GM12892 (cell line): ENCODE data around the gene RBM20.

Experiments
- POLR2A ChIP-seq: IDR thresholded peaks from 2 replicates; pipeline ENCODE4 v1.6.1; 2011; ENCODE audit warnings: low read depth, low read length, control low read depth
- POLR2AphosphoS5 ChIP-seq: IDR thresholded peaks from 2 replicates; pipeline ENCODE4 v1.6.1; 2011; ENCODE audit warnings: low read depth, low read length, control low read depth

DNA sequence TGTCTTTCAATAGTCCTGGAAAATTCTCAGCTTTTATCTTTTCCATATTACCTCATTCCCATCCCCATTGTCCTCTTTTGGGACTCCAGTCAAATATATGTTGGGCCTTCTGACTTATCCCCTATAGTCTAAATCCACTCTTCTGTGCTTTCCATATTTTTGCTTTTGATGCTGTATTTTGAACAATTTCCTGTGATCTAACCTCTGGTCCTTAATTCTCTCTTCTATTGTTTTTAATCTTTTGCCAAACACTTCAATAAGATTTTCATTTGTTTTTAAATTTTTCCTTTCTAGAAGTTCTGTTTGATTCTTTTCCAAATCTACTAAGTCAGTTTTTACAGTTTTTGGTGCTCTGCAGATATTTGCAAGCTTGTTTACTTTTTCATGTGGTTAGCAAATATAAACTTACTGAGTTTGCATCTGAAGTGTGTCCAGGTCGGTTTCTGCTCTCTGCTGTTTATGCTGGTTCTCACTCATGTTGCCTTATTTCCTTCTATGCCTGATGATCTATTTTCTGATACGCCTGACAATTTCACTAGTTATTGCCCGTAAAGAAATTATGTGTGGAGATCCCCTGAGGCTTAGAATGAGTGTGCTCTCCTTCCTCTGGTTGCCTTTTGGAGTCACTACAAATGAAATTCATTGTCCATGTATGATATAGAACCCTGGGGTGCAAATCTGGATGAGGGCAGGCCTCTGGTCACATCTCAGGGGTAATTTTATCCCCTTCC, 110.4 kb downstream of the RBM20 start:
- TF ChIP-seq POLR2A (no peak), POLR2AphosphoS5 (no peak)
